Measurements from ENCODE around the gene PLEKHM2.

- TF ChIP-seq EZH2 (IDR thresholded peaks at IDR 0.05; ENCODE audit: low read depth, low read length, severe bottlenecking) (no peak), JUN (IDR thresholded peaks at IDR 0.05; ENCODE audit: low read depth, low read length) (no peak), CTCF (IDR thresholded peaks at IDR 0.05; ENCODE audit: control extremely low read depth in 1 of 3, insufficient read depth in 1 of 3, low read depth in 1 of 3, low read length in 3 of 3) (no peak)
Observed at GRCh38 chr1:15777909-15778707, 94.0 kb downstream of the PLEKHM2 start.

Data from H1 (cell line).